GM21515 (cell line): Measurements from ENCODE around the gene RSRP1.
"Not testable (repeated sequence)": the region's sequence is repeated elsewhere in the genome, so short reads cannot be mapped to it uniquely, and the experiment has no call there.

Source experiments
- ATAC-seq: cut with Tn5 transposase; IDR thresholded peaks from one replicate; pipeline ENCODE4 v1.9.1; 2021; ENCODE audit not compliant: unreplicated experiment

The RSRP1 gene

DNA sequence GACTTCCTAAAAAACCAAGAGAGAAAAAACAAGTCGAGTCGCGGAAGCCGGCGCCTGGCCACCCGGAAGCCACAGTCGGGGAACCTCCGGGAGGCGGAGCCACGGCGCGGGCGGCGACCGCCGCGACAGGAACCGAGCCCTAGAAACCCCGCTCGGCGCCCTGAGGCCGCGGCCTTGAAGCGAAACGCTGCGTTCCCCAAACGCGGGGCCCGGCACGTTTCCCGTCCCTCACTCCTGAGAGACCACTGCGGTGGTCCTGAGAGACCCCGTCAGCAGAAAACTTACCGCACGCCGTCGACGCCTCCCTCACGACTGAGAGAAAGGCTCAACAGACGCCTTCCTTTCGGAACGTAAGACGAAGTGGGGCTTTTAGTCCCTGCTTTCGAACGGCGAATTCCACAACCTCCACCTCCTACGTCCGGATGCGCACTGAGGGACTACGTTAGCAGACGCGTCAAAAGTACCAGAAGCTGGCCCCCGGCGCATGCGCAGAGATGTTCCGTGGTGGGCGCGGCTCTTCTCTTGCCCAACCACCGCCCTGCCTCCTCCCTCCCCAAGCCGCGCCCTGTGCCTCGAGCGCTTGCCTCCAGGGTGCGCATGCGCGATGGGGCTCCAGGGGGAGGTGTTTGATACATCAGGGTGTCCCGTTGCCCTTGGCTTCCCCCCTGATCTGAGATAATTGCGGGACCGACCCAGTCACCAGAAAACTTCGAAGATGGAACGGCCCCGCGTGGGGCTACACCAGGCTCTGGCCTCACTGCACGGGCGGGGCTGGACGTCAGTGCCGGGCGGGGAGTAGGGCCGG, at the start of gene RSRP1:
Gene RSRP1, minus strand, starts transcription at position 431 of the 805 bp plus-strand sequence. CDS start 491 bp downstream, outside the sequence.
- ATAC-seq = peak; percentile 83

DNA sequence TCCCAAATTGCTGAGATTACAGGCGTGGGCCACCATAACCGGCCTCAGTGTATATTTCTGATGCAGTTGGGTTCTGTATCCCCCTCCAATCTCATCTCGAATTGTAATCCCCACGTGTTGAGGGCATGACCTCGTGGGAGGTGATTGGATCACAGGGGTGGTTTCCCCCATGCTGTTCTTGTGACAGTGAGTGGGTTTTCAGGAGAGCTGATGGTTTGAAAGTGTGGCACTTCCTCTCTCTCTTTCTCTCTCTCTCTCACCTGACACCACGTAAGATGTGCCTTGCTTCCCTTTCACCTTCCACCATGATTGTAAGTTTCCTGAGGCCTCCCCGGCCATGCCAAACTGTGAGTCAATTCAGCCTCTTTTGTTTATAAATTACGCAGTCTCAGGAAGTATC, 49.2 kb upstream of the RSRP1 start:
- ATAC-seq = not testable (repeated sequence)

DNA sequence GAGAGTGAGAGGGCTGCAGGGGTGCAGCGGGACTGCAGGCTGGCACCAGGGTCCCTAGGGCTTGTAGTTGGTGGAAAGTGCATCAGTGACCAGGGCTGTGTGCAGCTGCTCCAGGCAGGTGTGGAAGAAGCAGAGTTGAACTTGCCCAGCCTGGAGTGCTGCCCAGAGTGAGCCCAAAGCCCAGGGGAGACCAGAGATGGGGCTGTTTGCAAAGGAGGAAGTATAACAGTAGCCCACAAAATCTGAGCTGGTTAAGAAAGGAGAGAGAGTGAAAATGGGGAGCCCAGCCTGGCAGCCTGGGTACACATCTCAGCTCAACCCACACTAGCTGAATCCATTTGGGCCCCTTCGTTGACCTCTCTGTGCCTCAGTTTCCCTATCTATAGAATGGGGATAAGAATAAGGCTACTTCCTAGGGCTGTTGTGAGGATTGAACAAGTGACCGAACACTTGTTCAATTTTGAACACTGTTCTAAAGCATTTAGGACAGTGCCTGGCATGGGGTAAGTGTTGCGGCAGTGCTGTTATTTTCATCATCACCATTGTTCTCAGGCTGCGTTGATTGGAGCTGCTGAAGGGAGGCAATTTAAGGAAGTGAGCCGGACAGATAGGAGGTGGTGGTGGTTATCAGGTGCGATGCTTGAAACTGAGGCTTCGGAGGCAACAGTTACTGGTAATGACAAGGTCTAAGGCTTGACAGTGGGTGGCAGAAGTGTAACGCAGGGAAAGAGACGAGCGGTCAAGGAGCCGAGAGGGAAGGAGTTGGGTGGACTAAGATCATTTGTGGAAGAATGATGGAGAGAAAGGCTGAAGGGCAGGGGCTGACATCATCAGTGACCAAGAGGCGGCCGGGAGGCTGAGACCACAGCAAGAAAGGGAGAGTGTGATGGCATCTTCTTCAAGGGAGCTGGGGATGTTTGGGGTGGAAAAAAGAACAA, 47.9 kb upstream of the RSRP1 start:
- not testable (repeated sequence) for ATAC-seq

DNA sequence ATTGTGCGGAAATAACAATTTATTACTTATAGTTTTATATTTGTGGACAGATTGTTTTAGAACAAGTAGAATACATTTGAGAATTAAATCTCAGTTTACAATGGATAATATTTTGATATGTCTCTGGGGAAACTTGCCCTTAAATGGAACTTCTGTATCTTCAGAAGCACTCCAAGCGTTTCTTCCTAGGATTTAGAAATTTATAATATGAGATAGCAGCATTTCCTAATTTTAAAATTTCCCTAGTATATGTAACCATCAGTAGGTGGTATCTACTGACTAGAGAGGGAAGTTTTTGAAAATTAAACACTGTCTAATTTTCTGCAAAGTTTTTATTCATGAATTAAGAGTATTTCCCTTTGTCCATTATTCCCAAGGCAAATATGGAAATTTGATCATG, 46.2 kb upstream of the RSRP1 start:
- not testable (repeated sequence) for ATAC-seq

DNA sequence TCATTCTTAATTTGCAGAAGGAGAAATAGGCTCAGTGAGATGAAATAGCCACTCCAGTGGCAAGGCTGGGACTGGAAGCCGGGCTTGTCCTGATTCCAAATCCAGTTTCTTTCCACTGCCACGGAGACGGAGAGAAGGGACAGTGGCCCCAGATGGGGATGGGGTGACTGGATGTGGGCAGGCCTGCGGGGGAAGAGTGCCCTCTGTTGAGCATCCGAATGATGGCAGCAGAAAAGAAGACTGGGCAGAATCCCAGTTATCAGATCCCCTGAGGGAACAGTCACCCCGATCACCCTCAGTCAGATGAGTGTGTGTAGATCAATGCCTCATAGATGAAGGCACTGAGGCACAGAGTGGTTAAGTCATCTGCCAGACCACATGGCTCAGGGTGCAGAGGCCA, 42.8 kb upstream of the RSRP1 start:
- ATAC-seq = not testable (repeated sequence)

GRCh38 chr1:25288573-25289101, 41.4 kb upstream of the RSRP1 start:
- ATAC-seq = not testable (repeated sequence)

DNA sequence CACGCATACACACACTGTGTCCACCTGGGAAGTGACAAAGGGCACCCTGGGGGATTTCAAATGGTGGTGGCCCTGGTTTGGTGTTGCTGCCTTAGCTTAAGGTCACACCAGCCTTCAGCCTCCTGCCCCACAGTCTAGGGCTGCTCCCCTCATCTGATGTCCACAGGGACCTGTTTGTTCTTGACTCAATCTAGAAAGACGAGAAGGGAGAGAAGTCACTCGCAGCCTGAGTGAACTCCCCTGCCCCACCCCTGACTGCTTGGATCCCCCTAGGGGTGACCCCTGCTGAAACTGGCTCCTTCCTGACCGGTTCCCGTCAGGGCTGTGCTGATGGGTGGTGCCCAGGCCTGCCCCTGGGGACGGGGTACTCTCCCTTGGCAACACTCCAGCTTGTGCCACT, 39.9 kb upstream of the RSRP1 start:
- ATAC-seq = not testable (repeated sequence)

- not testable (repeated sequence) for ATAC-seq
Measured at GRCh38 chr1:25285862-25286261, 38.6 kb upstream of the RSRP1 start.

GRCh38 chr1:25279693-25280111, 32.4 kb upstream of the RSRP1 start:
- not testable (repeated sequence) for ATAC-seq

DNA sequence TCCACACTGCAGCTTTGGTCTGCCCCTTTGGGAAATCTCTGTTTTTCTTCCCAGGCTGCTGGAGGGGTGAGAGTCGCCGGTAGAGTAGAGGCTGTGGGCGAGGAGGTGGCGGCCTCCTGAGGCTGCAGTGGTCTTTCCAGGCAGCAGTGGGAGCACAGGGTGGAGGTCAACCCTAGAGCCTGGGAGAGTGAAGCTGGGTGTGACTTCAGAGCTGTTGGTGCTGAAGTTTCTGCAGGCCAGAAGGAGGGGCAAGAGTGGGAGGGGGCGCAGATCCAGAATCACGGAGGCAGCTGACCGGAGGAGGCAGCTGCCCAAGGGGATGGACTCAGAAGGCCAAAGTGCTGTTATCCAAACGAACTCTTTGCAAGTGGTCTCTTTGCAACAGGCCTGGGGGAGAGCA, 31.5 kb upstream of the RSRP1 start:
- ATAC-seq = not testable (repeated sequence)

DNA sequence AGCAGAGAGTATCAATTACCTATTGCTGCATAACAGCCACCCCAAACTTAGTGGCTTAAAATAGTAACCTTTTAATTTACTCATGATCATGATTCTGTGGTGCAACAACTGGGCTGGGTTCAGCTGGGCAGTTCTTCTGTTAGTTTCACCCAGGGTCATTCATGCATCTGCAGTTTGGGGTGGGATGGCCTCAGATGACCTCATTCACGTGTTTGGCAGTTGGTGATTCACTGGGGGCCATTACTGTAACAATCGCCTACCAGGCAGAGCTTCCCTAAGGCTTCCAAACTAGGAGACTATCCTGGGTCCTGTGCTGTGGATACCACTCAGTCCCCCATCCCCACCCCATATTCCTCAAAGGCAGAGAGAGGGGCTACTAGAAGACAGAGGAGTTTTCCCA, 31.1 kb upstream of the RSRP1 start:
- not testable (repeated sequence) for ATAC-seq

GRCh38 chr1:25277295-25277694, 30.0 kb upstream of the RSRP1 start:
- not testable (repeated sequence) for ATAC-seq

DNA sequence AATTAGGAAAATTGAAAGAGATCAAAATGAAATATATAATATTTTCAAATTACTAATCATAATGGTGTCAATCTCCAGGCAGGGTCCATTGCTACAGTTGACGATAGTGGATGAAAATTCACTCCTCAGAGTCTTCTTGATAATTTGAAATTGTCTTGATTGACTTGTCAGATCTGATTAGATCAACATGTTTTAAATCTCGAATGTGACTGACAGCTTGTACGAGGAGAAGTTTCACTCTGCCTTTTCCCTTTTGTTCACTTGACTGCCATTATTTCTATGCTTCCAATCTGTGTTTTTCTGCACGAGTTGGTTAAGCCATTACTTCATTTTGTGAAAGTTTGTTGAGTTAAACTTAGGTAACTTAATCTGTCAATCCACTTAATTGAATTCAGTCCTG, 28.4 kb upstream of the RSRP1 start:
- ATAC-seq = not testable (repeated sequence)

DNA sequence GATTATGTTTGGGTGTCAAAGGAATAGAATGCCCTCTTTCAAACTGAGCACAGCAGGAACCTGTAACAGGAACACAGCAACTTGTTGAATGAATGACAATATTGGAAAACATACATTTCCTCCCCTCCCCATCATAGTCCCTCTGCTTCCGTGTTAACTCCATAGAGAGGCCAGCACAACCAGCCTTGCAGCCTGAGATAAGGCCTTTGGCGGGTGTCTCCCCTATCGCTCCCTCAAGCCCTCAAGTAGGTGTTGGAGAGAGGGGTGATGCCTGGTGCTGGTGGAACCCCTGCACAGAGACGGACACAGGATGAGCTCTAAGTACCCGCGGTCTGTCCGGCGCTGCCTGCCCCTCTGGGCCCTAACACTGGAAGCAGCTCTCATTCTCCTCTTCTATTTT, 25.0 kb upstream of the RSRP1 start, which contains the start of gene RHD:
Gene RHD, plus strand, starts transcription at position 272 of the 400 bp plus-strand sequence. Its CDS starts 39 bp downstream, at position 311.
- ATAC-seq = not testable (repeated sequence)

- ATAC-seq = not testable (repeated sequence)
Measured at GRCh38 chr1:25268143-25268760, 21.0 kb upstream of the RSRP1 start.

DNA sequence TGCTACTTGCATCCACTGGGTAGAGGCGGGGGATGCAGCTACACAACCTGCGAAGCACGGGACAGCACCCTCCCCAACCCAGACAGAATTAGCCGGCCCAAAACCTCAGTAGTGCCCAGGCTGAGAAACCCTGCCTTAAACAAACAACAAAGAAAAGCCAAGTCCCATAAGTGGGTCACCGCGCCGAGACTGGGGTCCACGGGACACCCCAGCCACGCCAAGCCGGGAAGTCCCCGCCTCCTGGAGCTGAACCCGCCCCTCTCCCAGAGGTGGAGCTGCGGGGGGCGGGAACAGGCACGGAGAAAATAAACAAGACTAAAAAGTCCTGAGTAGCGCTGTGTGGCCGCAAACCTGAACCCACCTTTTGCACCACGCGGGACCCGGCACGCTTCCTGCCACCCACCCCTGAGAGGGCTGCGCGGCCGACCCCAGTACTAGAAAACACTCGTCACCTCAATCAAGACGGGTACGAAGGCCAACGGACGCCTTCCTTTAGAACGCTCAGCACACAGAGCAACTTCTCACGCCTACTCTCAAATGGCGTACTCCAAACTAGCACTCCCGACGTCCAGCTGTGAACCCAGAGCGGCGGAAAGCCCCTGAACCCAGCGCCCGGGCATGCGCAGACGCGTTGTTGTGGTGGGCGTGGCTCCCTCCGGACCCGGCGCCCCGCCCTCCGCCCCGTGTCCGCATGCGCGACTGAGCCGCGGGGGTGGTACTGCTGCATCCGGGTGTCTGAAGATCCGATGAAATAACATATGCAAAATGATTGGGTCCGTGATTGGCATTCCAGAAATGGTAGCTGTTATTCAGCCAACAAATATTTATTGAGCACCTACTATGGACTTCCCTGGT, 20.3 kb upstream of the RSRP1 start:
- ATAC-seq = peak; percentile 65

DNA sequence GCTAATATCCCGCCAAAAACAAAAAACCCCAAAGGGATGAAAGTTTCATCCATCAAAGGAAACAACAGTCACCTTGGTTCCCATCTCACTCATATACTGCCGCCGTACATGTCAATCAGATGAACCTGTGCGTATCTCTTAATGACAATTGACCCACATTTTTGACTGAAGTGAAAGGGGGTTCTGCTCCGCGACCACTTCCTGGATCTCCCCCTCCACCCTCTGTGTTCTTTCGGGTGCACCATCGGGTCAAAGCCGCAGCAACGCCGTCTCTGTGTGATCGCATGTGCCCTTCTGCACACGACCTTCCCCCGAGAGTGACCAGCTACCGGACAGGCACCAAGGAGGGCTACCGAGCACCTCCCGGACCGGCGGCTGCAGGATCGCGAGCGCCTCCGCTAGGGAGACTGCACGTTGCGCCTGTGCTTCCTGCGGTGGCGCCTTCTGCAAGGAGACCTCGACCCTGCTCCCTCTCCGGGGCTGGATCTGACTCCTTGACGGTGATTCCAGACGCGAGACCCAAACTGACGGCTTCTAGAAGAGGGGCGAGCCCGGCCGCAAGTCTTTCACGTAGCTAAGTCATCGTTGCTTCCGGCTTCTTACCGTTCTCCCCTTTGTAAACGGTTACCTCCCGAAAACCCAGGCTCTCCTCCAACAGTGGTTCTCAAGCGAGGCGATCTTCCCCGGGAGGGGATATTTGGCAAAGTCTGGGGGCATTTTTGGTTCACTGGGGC, 19.5 kb upstream of the RSRP1 start:
- ATAC-seq = peak; percentile 27

- ATAC-seq = not testable (repeated sequence)
Measured at GRCh38 chr1:25260336-25260735, 13.1 kb upstream of the RSRP1 start.

- not testable (repeated sequence) for ATAC-seq
Measured at GRCh38 chr1:25259813-25260212, 12.6 kb upstream of the RSRP1 start.
